K562 (cell line): ENCODE data around the gene LTBR. TPM values are rescaled to one million over a fixed set of nuclear protein-coding genes. Genes with fewer than 3 reads are reported as not detected.

Source experiments
- GABPA ChIP-seq: fragments of 200-800 bp; sonication (Bioruptor generic); conservative IDR thresholded peaks from 2 replicates; pipeline ENCODE4 v1.6.1; 2016; ENCODE audit warnings: low read depth, missing genetic modification characterization, missing compliant biosample characterization
- LCOR ChIP-seq: sonication (generic); formaldehyde crosslinking; IDR thresholded peaks from 2 replicates; pipeline ENCODE4 v1.8.0; 2022; ENCODE audit warnings: mild to moderate bottlenecking, missing genetic modification reagents
- MEF2D ChIP-seq: conservative IDR thresholded peaks from 2 replicates; pipeline ENCODE4 v1.6.1; 2016; ENCODE audit warnings: low read depth, missing genetic modification characterization, missing compliant biosample characterization
- MYNN ChIP-seq, 2 experiments: sonication (generic); formaldehyde crosslinking in 1 of 2; IDR thresholded peaks; 2 replicates each; pipeline versions ENCODE4 v1.5.0 to v1.6.1; 2016 to 2020; ENCODE audit warnings: antibody characterized with exemption in 1 of 2, missing genetic modification reagents in 1 of 2
- PTRF ChIP-seq: fragments of 450-650 bp; IDR thresholded peaks from 2 replicates; pipeline ENCODE4 v1.6.1; 2016; ENCODE audit warnings: mild to moderate bottlenecking, missing genetic modification characterization, missing compliant biosample characterization
- PURB ChIP-seq: sonication (generic); formaldehyde crosslinking; IDR thresholded peaks from 2 replicates; pipeline ENCODE4 v1.9.0; 2021; ENCODE audit warnings: low read depth, mild to moderate bottlenecking, missing genetic modification reagents
- RBBP5 ChIP-seq: fragments of 200-600 bp; sonication (generic); IDR thresholded peaks from 2 replicates; pipeline ENCODE4 v1.6.1; 2012; ENCODE audit warnings: borderline replicate concordance, mild to moderate bottlenecking, low read length, control low read depth, inconsistent platforms; ENCODE audit not compliant: insufficient read depth, poor library complexity, severe bottlenecking
- RBM15 ChIP-seq: fragments of 200-400 bp; formaldehyde crosslinking; IDR thresholded peaks from 2 replicates; pipeline ENCODE4 v1.6.1; 2018; ENCODE audit warnings: mild to moderate bottlenecking, low read length, moderate library complexity; ENCODE audit not compliant: insufficient read depth
- SRSF7 ChIP-seq: fragments of 200-400 bp; formaldehyde crosslinking; optimal IDR thresholded peaks from 2 replicates; pipeline ENCODE3; 2017; ENCODE audit warnings: mild to moderate bottlenecking, low read depth, low read length
- STAT5B ChIP-seq: fragments of 250-450 bp; sonication (Bioruptor Pico); IDR thresholded peaks from 2 replicates; pipeline ENCODE4 v1.8.0; 2021; ENCODE audit warnings: mild to moderate bottlenecking, inconsistent platforms
- polyA plus RNA-seq, 8 experiments: library from polyadenylated mRNA; depleted of rRNA in 4 of 8; stranded (reverse) in 5 of 8; unstranded in 3 of 8; fragments of >200 nt; fragmentation: Nextera tagmentation in 2 of 8; fragmentation: Illumina TruSeq in 1 of 8; extraction: Ambion mirVana in 2 of 8; extraction: Trizol in 1 of 8; gene quantifications; 2 replicates each; pipeline versions ENCODE4 v1.2.1 to v1.2.3, GENCODE V29; 2011 to 2014; ENCODE audit warnings: inconsistent platforms in 1 of 8, missing spikeins in 1 of 8
- total RNA-seq, 7 experiments: library from RNA; depleted of rRNA in 6 of 7; stranded (reverse); fragments of >200 nt in 6 of 7; fragmentation: Illumina TruSeq in 2 of 7; extraction: Trizol in 2 of 7; gene quantifications; 2 replicates each; pipeline versions ENCODE4 v1.2.1 to v1.2.3, GENCODE V29; 2011 to 2021; ENCODE audit warnings: low replicate concordance in 1 of 7
- TF ChIP-seq, protein P1 (sequence below): fragments of 450-650 bp; IDR thresholded peaks from 2 replicates; pipeline ENCODE4 v1.6.1; 2017; ENCODE audit warnings: mild to moderate bottlenecking, moderate library complexity
- TF ChIP-seq, protein P2 (sequence below): fragments of 250-450 bp; sonication (Bioruptor Pico); IDR thresholded peaks from 2 replicates; pipeline ENCODE4 v1.5.0; 2021
- TF ChIP-seq, protein P3 (sequence below), 2 experiments: fragments of 450-650 bp; IDR thresholded peaks; 2 replicates each; pipeline ENCODE4 v1.6.1; 2018; ENCODE audit warnings: mild to moderate bottlenecking in 2 of 2, low read depth in 1 of 2; ENCODE audit not compliant: partially characterized antibody in 2 of 2
- TF ChIP-seq, protein P4 (sequence below), 2 experiments: IDR thresholded peaks; 2 replicates each; pipeline ENCODE4 v1.6.1; 2011; ENCODE audit warnings: borderline replicate concordance in 1 of 2, control low read depth in 1 of 2, low read depth in 1 of 2, low read length in 1 of 2, mild to moderate bottlenecking in 1 of 2, mixed read lengths in 1 of 2, moderate library complexity in 1 of 2; ENCODE audit not compliant: insufficient read depth in 1 of 2, insufficient read length in 1 of 2, poor library complexity in 1 of 2, severe bottlenecking in 1 of 2; ENCODE audit errors: extremely low read depth in 1 of 2
- TF ChIP-seq, protein P5 (sequence below): IDR thresholded peaks from 2 replicates; pipeline ENCODE4 v1.6.1; 2012; ENCODE audit warnings: low read depth, low read length, improper control_type of control experiment, borderline replicate concordance

The LTBR gene
- total and polyA plus RNA-seq, 9 of the 15 experiments (the other 6 are each of a cell fraction or from before 2014, with no cell fraction given), result 0.96 to 69.0 (median 35.3) TPM

DNA sequence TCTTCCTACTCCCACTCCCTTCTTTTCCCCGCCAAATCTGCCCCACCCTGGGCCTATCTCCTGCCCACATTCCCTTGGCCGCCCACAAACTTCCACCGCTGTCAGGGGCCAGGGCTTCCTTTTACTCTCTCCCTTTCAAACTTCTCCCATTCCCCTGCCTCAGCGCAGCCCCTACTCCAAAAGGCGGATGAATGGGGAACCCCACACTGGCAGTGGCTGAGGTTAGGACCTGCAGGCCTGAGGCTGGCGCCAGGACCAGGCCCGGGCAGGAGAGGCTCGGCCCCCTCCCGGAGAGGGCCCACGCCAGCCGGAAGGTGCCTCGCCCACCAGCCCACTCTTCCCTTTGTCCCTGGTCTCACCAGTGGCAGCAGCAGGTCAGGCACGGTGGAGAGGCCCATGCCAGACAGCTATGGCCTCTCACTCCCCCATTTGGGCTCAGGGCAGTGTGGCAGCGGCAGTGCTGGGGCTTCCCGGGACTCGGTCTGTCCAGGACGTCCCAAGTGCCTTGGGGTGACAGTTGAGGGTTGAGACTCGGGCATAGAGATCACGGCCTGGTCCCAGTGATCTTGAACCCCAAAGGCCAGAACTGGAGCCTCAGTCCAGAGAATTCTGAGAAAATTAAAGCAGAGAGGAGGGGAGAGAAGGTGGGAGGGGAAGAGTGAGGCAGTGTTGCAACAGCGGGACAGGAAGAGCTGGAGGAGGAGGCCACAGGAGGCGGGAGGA lies 42.4 kb upstream of the LTBR start, which contains the start of gene TNFRSF1A (continued):
- TF ChIP-seq, protein P1, sequence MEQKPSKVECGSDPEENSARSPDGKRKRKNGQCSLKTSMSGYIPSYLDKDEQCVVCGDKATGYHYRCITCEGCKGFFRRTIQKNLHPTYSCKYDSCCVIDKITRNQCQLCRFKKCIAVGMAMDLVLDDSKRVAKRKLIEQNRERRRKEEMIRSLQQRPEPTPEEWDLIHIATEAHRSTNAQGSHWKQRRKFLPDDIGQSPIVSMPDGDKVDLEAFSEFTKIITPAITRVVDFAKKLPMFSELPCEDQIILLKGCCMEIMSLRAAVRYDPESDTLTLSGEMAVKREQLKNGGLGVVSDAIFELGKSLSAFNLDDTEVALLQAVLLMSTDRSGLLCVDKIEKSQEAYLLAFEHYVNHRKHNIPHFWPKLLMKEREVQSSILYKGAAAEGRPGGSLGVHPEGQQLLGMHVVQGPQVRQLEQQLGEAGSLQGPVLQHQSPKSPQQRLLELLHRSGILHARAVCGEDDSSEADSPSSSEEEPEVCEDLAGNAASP, result no peak
- TF ChIP-seq GABPA (tag) (no peak; the same call in 1 of the 2 replicates), SRSF7 (no peak), LCOR (CRISPR knock-in tag) (0 out of 2 replicates have a peak, but pooled peaks have one; percentile 41), RBBP5 (peak; percentile 24), PTRF (no peak), MEF2D (no peak), MYNN (IDR thresholded peaks at IDR 0.05) (no peak), MYNN (CRISPR knock-in tag; IDR thresholded peaks at IDR 0.05) (no peak), STAT5B (no peak), RBM15 (no peak), PURB (CRISPR knock-in tag) (no peak)
- TF ChIP-seq, protein P2, sequence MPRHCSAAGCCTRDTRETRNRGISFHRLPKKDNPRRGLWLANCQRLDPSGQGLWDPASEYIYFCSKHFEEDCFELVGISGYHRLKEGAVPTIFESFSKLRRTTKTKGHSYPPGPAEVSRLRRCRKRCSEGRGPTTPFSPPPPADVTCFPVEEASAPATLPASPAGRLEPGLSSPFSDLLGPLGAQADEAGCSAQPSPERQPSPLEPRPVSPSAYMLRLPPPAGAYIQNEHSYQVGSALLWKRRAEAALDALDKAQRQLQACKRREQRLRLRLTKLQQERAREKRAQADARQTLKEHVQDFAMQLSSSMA (CRISPR knock-in tag), result no peak
- TF ChIP-seq, protein P3, sequence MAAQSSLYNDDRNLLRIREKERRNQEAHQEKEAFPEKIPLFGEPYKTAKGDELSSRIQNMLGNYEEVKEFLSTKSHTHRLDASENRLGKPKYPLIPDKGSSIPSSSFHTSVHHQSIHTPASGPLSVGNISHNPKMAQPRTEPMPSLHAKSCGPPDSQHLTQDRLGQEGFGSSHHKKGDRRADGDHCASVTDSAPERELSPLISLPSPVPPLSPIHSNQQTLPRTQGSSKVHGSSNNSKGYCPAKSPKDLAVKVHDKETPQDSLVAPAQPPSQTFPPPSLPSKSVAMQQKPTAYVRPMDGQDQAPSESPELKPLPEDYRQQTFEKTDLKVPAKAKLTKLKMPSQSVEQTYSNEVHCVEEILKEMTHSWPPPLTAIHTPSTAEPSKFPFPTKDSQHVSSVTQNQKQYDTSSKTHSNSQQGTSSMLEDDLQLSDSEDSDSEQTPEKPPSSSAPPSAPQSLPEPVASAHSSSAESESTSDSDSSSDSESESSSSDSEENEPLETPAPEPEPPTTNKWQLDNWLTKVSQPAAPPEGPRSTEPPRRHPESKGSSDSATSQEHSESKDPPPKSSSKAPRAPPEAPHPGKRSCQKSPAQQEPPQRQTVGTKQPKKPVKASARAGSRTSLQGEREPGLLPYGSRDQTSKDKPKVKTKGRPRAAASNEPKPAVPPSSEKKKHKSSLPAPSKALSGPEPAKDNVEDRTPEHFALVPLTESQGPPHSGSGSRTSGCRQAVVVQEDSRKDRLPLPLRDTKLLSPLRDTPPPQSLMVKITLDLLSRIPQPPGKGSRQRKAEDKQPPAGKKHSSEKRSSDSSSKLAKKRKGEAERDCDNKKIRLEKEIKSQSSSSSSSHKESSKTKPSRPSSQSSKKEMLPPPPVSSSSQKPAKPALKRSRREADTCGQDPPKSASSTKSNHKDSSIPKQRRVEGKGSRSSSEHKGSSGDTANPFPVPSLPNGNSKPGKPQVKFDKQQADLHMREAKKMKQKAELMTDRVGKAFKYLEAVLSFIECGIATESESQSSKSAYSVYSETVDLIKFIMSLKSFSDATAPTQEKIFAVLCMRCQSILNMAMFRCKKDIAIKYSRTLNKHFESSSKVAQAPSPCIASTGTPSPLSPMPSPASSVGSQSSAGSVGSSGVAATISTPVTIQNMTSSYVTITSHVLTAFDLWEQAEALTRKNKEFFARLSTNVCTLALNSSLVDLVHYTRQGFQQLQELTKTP (IDR thresholded peaks at IDR 0.05; ENCODE audit: low read depth in 1 of 2, partially characterized antibody in 2 of 2), result no peak
- TF ChIP-seq, protein P4, sequence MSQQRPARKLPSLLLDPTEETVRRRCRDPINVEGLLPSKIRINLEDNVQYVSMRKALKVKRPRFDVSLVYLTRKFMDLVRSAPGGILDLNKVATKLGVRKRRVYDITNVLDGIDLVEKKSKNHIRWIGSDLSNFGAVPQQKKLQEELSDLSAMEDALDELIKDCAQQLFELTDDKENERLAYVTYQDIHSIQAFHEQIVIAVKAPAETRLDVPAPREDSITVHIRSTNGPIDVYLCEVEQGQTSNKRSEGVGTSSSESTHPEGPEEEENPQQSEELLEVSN (IDR thresholded peaks at IDR 0.05; ENCODE audit: borderline replicate concordance in 1 of 2, extremely low read depth in 1 of 2, insufficient read depth in 1 of 2, insufficient read length in 1 of 2, low read depth in 1 of 2, low read length in 1 of 2, poor library complexity in 1 of 2, severe bottlenecking in 1 of 2), result no peak
- TF ChIP-seq, protein P5, sequence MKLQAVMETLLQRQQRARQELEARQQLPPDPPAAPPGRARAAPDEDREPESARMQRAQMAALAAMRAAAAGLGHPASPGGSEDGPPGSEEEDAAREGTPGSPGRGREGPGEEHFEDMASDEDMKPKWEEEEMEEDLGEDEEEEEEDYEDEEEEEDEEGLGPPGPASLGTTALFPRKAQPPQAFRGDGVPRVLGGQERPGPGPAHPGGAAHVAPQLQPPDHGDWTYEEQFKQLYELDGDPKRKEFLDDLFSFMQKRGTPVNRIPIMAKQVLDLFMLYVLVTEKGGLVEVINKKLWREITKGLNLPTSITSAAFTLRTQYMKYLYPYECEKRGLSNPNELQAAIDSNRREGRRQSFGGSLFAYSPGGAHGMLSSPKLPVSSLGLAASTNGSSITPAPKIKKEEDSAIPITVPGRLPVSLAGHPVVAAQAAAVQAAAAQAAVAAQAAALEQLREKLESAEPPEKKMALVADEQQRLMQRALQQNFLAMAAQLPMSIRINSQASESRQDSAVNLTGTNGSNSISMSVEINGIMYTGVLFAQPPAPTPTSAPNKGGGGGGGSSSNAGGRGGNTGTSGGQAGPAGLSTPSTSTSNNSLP, result no peak
